Measurements from ENCODE around the gene DHRS9.

DHRS9 gene

DNA sequence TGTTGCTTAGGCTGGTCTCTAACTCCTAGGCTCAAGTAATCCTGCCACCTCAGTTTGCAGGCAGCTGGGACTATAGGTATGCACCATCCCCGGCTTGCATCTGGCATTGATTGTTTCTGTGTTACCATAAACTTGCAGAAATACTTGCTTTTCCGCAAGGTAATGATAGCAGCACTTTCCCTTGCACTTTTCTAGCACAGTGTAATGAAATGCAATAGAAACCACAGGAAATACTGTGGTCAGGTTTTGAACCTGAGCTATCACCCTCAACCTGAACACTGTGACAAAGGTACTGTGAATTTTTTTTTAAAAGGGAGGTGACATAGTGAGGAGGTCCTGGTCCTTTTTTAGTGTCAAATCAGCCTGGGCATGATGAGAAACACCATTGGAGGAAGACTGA, 38.3 kb downstream of the DHRS9 start:
- peak; percentile 70 for DNase-seq (ENCODE audit: low read depth)
- no peak overlapping the region for H3K4me3 ChIP-seq (ENCODE audit: low read depth, low read length)
- TF ChIP-seq MYC (IDR thresholded peaks at IDR 0.05; ENCODE audit: low read depth, low read length), result peak; percentile 36; the same call in 1 of the 2 replicates
- no peak for TF ChIP-seq POLR2A (IDR thresholded peaks at IDR 0.05; ENCODE audit: extremely low read depth, insufficient read length)
- TF ChIP-seq, protein P1, sequence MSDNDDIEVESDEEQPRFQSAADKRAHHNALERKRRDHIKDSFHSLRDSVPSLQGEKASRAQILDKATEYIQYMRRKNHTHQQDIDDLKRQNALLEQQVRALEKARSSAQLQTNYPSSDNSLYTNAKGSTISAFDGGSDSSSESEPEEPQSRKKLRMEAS (IDR thresholded peaks at IDR 0.05; ENCODE audit: low read depth, low read length), result 0 out of 2 replicates have a peak, but pooled peaks have one; percentile 13
- TF ChIP-seq, protein P2, sequence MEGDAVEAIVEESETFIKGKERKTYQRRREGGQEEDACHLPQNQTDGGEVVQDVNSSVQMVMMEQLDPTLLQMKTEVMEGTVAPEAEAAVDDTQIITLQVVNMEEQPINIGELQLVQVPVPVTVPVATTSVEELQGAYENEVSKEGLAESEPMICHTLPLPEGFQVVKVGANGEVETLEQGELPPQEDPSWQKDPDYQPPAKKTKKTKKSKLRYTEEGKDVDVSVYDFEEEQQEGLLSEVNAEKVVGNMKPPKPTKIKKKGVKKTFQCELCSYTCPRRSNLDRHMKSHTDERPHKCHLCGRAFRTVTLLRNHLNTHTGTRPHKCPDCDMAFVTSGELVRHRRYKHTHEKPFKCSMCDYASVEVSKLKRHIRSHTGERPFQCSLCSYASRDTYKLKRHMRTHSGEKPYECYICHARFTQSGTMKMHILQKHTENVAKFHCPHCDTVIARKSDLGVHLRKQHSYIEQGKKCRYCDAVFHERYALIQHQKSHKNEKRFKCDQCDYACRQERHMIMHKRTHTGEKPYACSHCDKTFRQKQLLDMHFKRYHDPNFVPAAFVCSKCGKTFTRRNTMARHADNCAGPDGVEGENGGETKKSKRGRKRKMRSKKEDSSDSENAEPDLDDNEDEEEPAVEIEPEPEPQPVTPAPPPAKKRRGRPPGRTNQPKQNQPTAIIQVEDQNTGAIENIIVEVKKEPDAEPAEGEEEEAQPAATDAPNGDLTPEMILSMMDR (IDR thresholded peaks at IDR 0.05; ENCODE audit: low read depth, low read length), result no peak

DNA sequence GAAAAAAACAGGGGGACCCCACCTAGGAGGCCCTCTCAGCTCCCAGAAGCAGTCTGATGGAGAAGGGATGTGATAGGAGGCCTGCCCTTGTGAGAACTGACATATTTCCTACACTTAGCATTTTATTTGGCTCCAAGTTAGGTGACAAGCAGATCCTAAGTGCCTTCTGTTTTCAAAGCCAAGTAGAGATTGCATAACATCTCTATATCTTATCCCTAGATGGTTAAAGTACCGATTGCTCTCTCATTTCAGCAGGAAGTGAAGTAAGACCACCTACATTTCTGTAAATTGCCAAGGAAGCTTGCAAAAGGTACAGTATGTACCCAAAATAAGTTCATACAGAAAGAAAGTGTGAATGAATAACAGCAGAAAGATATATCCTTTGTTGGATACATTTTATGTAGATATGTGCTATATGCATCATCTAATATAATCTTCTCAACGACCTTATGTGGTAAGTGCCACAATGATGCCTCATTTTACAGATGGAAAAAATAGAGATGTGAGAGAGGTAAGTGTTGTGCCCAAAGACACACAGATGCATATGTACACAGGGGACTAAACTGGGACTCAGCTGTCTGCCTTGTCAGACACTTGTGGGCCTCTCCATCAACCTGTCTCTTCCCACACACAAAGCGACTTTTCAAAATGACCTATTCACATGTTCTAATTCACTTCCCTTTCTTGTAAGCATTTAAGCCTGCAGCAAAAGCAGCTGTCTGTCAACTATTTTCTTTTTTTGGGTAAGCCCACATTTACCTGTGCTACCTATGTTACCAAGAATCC, 38.9 kb downstream of the DHRS9 start:
- DNase-seq (ENCODE audit: low read depth), result peak; percentile 70

DNA sequence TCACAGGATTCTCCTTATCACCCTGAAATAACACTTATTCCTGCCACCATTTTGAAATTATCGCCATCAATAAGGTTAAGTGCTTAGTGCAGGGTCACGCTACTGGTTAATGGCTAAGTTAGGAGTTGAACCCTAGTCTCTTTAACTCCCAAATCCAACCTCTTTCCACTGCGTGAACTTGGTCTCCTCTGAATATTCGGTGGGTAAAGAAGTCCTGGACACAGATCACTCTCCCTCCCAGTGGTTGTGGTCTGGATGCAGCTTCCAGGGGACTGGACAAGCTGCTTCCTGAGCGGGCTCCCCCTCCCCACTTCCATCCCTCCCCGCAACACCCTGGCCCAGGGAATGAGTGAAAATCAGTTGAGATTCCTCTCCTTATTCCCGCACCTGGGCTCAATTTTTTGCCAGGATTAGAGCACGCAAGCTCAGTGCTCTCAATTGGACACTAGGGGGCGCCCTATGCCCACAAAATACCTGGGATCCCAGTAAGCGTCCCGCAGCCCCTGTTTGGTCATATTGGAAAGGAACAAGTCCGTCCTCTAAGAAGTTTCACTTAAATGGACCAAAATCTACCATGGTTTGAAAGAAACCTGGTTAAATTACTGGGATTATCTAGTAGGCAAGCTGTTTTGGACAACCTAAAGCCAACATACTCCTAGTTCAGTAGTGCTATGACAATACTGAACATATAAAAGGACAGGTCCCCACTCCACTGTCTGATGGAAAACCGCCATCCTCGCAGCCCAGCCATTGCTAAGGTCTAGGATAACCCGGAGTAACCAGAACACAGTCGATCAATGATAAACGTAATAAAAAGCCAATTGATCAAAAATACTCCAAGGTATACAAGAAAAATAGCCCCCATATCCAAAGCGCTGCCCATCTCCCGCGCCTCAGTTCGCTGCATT, 40.4 kb downstream of the DHRS9 start:
- H3K4me3 ChIP-seq (ENCODE audit: low read depth, low read length), result no peak overlapping the region
- TF ChIP-seq POLR2A (IDR thresholded peaks at IDR 0.05; ENCODE audit: extremely low read depth, insufficient read length), result no peak
- TF ChIP-seq, protein P2 (IDR thresholded peaks at IDR 0.05; ENCODE audit: low read depth, low read length), result peak; percentile 89
- peak; percentile 91 for DNase-seq (ENCODE audit: low read depth)

More for the DNA sequence above, 38.9 kb downstream of the DHRS9 start:
- TF ChIP-seq, protein P1 (IDR thresholded peaks at IDR 0.05; ENCODE audit: low read depth, low read length), result 0 out of 2 replicates have a peak, but pooled peaks have one; percentile 20
- TF ChIP-seq POLR2A (IDR thresholded peaks at IDR 0.05; ENCODE audit: extremely low read depth, insufficient read length) (no peak), MYC (IDR thresholded peaks at IDR 0.05; ENCODE audit: low read depth, low read length) (peak; percentile 15; the same call in 1 of the 2 replicates)
- H3K4me3 ChIP-seq (ENCODE audit: low read depth, low read length), result no peak overlapping the region

DNA sequence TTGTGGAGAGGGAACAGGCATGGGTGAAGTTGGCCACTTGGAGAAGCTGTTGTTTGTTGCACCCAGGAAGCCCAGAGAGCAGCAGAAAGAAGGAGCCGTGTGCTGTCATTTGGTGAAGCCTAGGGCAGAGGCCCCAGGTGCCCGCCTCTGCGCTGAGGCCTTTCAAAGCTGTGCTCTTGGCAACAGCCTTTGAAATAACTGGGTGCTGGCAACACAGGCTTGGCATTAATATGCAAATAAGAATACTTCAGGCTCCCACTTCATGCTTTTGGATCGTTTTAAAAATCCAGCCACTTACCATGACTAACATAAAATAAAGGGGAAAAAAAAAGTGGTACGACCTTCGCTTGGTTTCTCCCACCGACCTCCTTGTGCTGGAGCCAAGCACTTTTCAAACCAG, 41.1 kb downstream of the DHRS9 start:
- H3K4me3 ChIP-seq (ENCODE audit: low read depth, low read length), result no peak overlapping the region
- TF ChIP-seq POLR2A (IDR thresholded peaks at IDR 0.05; ENCODE audit: extremely low read depth, insufficient read length) (no peak), MYC (IDR thresholded peaks at IDR 0.05; ENCODE audit: low read depth, low read length) (no peak)
- TF ChIP-seq, protein P1 (IDR thresholded peaks at IDR 0.05; ENCODE audit: low read depth, low read length), result no peak
- TF ChIP-seq, protein P2 (IDR thresholded peaks at IDR 0.05; ENCODE audit: low read depth, low read length), result no peak
- DNase-seq (ENCODE audit: low read depth), result no peak

DNA sequence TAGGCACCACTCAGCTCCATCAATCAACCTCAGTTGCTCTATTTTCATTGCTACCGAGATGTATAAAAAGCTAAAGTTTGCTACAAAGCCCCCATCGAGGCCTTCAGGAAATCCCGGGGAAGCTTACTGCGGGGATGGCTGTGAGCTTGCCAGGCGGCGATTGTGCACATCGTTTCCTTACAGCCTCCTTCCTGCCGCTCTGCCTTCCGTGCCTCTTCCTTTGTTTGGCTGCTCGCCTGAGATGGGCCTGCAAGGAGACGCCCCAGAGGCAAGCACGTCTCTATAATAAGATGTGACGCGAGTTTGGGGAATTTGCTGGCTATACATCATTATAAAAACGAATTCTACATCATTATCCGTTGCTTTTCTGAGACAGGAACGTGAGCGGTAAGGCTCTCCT, 41.6 kb downstream of the DHRS9 start:
- no peak for DNase-seq (ENCODE audit: low read depth)
- no peak overlapping the region for H3K4me3 ChIP-seq (ENCODE audit: low read depth, low read length)
- TF ChIP-seq, protein P1 (IDR thresholded peaks at IDR 0.05; ENCODE audit: low read depth, low read length), result no peak
- no peak for TF ChIP-seq MYC (IDR thresholded peaks at IDR 0.05; ENCODE audit: low read depth, low read length)
- TF ChIP-seq POLR2A (IDR thresholded peaks at IDR 0.05; ENCODE audit: extremely low read depth, insufficient read length), result no peak
- TF ChIP-seq, protein P2 (IDR thresholded peaks at IDR 0.05; ENCODE audit: low read depth, low read length), result no peak

DNA sequence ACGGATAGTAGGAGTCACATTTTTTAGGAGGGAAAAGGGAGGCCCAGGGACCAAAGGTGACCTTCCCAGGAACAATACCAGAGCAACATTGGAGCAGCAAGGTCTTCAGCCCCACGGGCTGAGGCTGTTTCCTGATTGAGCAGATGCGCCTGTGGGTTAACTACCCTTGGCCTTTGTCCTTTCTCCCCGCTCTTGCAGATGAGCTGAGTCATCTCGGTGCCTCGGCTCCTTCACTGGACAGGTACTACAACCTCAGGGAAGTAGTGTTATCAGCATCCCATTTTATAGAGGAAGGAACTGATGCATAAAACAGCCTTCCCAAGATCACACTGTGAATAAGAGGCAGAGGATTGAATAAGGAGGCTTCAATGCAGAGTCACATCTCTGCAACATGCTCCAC, 43.5 kb downstream of the DHRS9 start:
- no peak overlapping the region for H3K4me3 ChIP-seq (ENCODE audit: low read depth, low read length)
- no peak for DNase-seq (ENCODE audit: low read depth)
- TF ChIP-seq MYC (IDR thresholded peaks at IDR 0.05; ENCODE audit: low read depth, low read length) (no peak), POLR2A (IDR thresholded peaks at IDR 0.05; ENCODE audit: extremely low read depth, insufficient read length) (no peak)
- TF ChIP-seq, protein P2 (IDR thresholded peaks at IDR 0.05; ENCODE audit: low read depth, low read length), result no peak
- TF ChIP-seq, protein P1 (IDR thresholded peaks at IDR 0.05; ENCODE audit: low read depth, low read length), result no peak

All from NB4 (cell line).